Measurements from ENCODE around the gene PRKCH. TPM values are rescaled to one million over a fixed set of nuclear protein-coding genes. Genes with fewer than 3 reads are reported as not detected.
A peak's percentile ranks its signal among the peaks of the same experiment; 100 is the strongest.

Gene PRKCH
- total RNA-seq = 18.4 TPM
- long read RNA-seq, transcript PRKCH-201 (14 exons, 3,582 nt) = major isoform, 26 of 36 reads
- long read RNA-seq, partial matches to known transcripts = 1 of 36 reads
- long read RNA-seq, other reads (novel, unspliced or antisense) = 8 of 36 reads

GRCh38 chr14:61321385-61322010 is at the start of gene PRKCH:
Gene PRKCH, plus strand, starts transcription at chr14:61321579. Its CDS starts 523 bp downstream, at chr14:61322102.
- no peak for TF ChIP-seq CTCF (IDR thresholded peaks at IDR 0.05; ENCODE audit: borderline replicate concordance)
- intact Hi-C loops (cut with micrococcal nuclease) = no loop called here
- H3K27ac ChIP-seq (replicated peaks) = peak within 1 kb of the TSS; percentile 88

DNA sequence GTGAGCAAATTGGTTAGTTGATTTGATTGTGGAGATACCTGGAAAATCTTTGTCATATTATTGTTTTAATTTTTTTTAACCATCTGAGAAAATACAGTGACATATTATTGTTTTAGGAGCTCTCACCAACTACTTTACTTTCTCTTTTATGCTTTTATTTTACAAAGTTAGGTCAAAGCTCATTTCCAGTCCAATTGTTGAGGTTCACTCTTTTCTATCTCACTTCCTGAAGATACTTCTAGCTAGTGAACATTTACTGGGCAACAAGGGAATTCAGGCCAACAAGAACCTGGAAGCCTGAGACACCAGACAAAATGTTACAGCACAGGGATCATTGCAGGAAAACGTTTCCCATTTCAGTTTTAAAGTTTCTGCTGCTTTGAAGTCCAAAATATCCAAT is 44.1 kb upstream of the PRKCH start:
- intact Hi-C loops (cut with micrococcal nuclease) = no loop called here
- no peak for DNase-seq
- Histone ChIP-seq H3K36me3 (no peaks in the 10 kb centered on the region), H3K27me3 (ENCODE audit: low read depth) (peaks cover 51% of the 10 kb centered on the region), H3K27ac (replicated peaks) (no peak overlapping the region), H3K4me1 (peaks cover 18% of the 10 kb centered on the region), H3K4me3 (no peak overlapping the region), H3K9me3 (replicated peaks) (no peaks in the 10 kb centered on the region)
- no peak for TF ChIP-seq CTCF (IDR thresholded peaks at IDR 0.05; ENCODE audit: borderline replicate concordance)

More at GRCh38 chr14:61321385-61322010, at the start of gene PRKCH:
- peaks cover 8% of the 10 kb centered on the region for H3K9me3 ChIP-seq (replicated peaks)
- peaks cover 21% of the 10 kb centered on the region for H3K27me3 ChIP-seq (ENCODE audit: low read depth)
- H3K4me1 ChIP-seq = peaks cover 29% of the 10 kb centered on the region
- H3K36me3 ChIP-seq = no peaks in the 10 kb centered on the region
- DNase-seq = peak; percentile 73
- peak within 1 kb of the TSS; percentile 77 for H3K4me3 ChIP-seq

DNA sequence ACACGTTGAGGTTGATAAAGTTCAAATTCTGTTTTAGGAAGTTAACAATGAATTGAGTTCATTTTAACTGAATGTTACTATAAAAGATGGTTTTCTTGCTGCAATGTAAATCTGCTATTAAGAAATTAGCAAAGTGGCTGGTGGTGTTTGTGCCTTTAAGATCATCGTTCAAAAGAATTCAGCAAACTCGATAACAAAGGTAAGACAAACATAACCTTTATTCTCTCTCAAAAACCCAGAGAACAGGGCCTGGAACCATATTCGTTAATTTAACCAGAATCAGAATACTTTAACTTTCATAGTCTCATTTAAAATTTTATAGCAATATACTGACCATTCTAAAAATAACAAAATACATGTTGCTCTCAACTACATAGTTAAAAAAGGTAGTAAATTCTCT is 43.6 kb upstream of the PRKCH start:
- Histone ChIP-seq H3K27me3 (ENCODE audit: low read depth) (peaks cover 51% of the 10 kb centered on the region), H3K4me1 (peaks cover 18% of the 10 kb centered on the region), H3K9me3 (replicated peaks) (no peaks in the 10 kb centered on the region), H3K36me3 (no peaks in the 10 kb centered on the region), H3K27ac (replicated peaks) (no peak overlapping the region), H3K4me3 (no peak overlapping the region)
- intact Hi-C loops (cut with micrococcal nuclease) = no loop called here
- no peak for TF ChIP-seq CTCF (IDR thresholded peaks at IDR 0.05; ENCODE audit: borderline replicate concordance)
- DNase-seq = no peak

- H3K4me1 ChIP-seq = peaks cover 18% of the 10 kb centered on the region
- DNase-seq = no peak
- no peaks in the 10 kb centered on the region for H3K9me3 ChIP-seq (replicated peaks)
- H3K27me3 ChIP-seq (ENCODE audit: low read depth) = peaks cover 44% of the 10 kb centered on the region
- TF ChIP-seq CTCF (IDR thresholded peaks at IDR 0.05; ENCODE audit: borderline replicate concordance) = no peak
- no peaks in the 10 kb centered on the region for H3K36me3 ChIP-seq
- no peak overlapping the region for H3K4me3 ChIP-seq
- intact Hi-C loops (cut with micrococcal nuclease) = no loop called here
- H3K27ac ChIP-seq (replicated peaks) = no peak overlapping the region
Measured at GRCh38 chr14:61279082-61279481, 42.3 kb upstream of the PRKCH start.

DNA sequence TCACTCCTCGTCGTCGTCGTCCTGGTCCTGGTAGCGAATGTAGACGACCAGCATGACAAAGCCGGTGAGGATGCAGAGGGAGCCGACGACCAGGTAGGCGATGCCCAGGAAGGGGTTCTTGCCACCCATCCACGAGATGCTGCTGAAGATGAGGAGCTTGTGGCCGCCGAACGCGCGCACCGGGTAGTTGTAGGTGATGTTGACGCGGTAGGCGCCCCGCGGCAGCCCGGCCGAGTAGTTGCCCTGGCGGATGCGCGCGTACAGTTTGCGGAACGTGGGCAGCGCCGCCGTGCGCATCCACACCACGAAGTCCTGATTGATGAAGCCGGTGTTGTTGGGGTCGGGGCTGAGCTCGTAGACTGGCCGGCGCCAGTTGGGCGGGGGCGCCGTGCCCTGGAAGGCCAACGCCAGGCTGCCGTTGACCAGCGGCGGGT is 41.3 kb upstream of the PRKCH start:
- H3K4me3 ChIP-seq = peak overlapping the region; percentile 73
- TF ChIP-seq CTCF (IDR thresholded peaks at IDR 0.05; ENCODE audit: borderline replicate concordance) = no peak
- intact Hi-C loops (cut with micrococcal nuclease) = no loop called here
- peaks cover 18% of the 10 kb centered on the region for H3K4me1 ChIP-seq
- no peaks in the 10 kb centered on the region for H3K36me3 ChIP-seq
- peak overlapping the region; percentile 79 for H3K27ac ChIP-seq (replicated peaks)
- peaks cover 40% of the 10 kb centered on the region for H3K27me3 ChIP-seq (ENCODE audit: low read depth)
- peak; percentile 21 for DNase-seq
- no peaks in the 10 kb centered on the region for H3K9me3 ChIP-seq (replicated peaks)

Measured in left ventricle myocardium inferior (tissue), 1 donor.